ENCODE data around the gene CAPS2.

CAPS2 gene

GRCh38 chr12:75302781-75303180, 27.3 kb downstream of the CAPS2 start:
- DNase-seq: no peak

- no peak for DNase-seq
These were observed 27.9 kb downstream of the CAPS2 start for GRCh38 chr12:75302225-75302624.

- no peak for DNase-seq
These were observed 35.3 kb downstream of the CAPS2 start for GRCh38 chr12:75294797-75295196.

GRCh38 chr12:75294336-75294735, 35.8 kb downstream of the CAPS2 start:
- DNase-seq: no peak

- no peak for DNase-seq
These were observed 39.1 kb downstream of the CAPS2 start for GRCh38 chr12:75291014-75291413.

GRCh38 chr12:75289753-75290152, 40.4 kb downstream of the CAPS2 start:
- no peak for DNase-seq

- DNase-seq: no peak
These were observed 41.3 kb downstream of the CAPS2 start for GRCh38 chr12:75288860-75289259.

- no peak for DNase-seq
These were observed 54.4 kb downstream of the CAPS2 start for GRCh38 chr12:75275702-75276101.

GRCh38 chr12:75271576-75271975, 58.5 kb downstream of the CAPS2 start:
- DNase-seq: no peak

GRCh38 chr12:75270157-75270556, 60.0 kb downstream of the CAPS2 start:
- no peak for DNase-seq

- no peak for DNase-seq
These were observed 60.9 kb downstream of the CAPS2 start for GRCh38 chr12:75269209-75269608.

GRCh38 chr12:75260316-75260715, 69.8 kb downstream of the CAPS2 start:
- no peak for DNase-seq

GRCh38 chr12:75259143-75259542, 71.0 kb downstream of the CAPS2 start:
- no peak for DNase-seq

GRCh38 chr12:75257510-75257909, 72.6 kb downstream of the CAPS2 start:
- no peak for DNase-seq

- no peak for DNase-seq
These were observed 85.0 kb downstream of the CAPS2 start for GRCh38 chr12:75245108-75245507.

GRCh38 chr12:75239987-75240386, 90.1 kb downstream of the CAPS2 start:
- DNase-seq: no peak

GRCh38 chr12:75236206-75236605, 93.9 kb downstream of the CAPS2 start:
- no peak for DNase-seq

- DNase-seq: no peak
These were observed 103.0 kb downstream of the CAPS2 start for GRCh38 chr12:75227132-75227531.

All from activated effector memory CD4-positive, alpha-beta T cell treated with Interleukin-2 at 50 U/mL for 16 hours (primary cell).